Endometrium (tissue), 2 donors: ENCODE measurements around the gene RBM6.

Experiments
- FAIRE-seq: peaks from 2 replicates; lab custom pipeline; 2012; peaks lifted over from hg19 to GRCh38; lab: Jason Lieb, UNC
- donor health status: control.
- donor health status: control.

Gene RBM6

GRCh38 chr3:50095352-50095998 lies 155.5 kb downstream of the RBM6 start:
- no peak for FAIRE-seq

GRCh38 chr3:50100386-50100785 lies 160.4 kb downstream of the RBM6 start:
- no peak for FAIRE-seq

GRCh38 chr3:50100956-50101845 lies 161.3 kb downstream of the RBM6 start:
- no peak for FAIRE-seq

GRCh38 chr3:50102558-50102957 lies 162.6 kb downstream of the RBM6 start:
- FAIRE-seq: no peak

GRCh38 chr3:50111757-50112156 lies 171.8 kb downstream of the RBM6 start:
- no peak for FAIRE-seq

- FAIRE-seq: no peak
These were observed 172.5 kb downstream of the RBM6 start for GRCh38 chr3:50112462-50112861.

GRCh38 chr3:50117120-50117519 lies 177.2 kb downstream of the RBM6 start:
- no peak for FAIRE-seq

GRCh38 chr3:50118237-50118636 lies 178.3 kb downstream of the RBM6 start:
- FAIRE-seq: no peak

GRCh38 chr3:50119786-50120185 lies 179.8 kb downstream of the RBM6 start:
- no peak for FAIRE-seq

GRCh38 chr3:50120364-50121071 lies 180.6 kb downstream of the RBM6 start:
- no peak for FAIRE-seq

- FAIRE-seq: no peak
These were observed 181.4 kb downstream of the RBM6 start for GRCh38 chr3:50121072-50122032.

GRCh38 chr3:50122071-50122470 lies 182.1 kb downstream of the RBM6 start:
- FAIRE-seq: no peak

GRCh38 chr3:50122661-50123391 lies 182.9 kb downstream of the RBM6 start:
- FAIRE-seq: no peak

- no peak for FAIRE-seq
These were observed 183.6 kb downstream of the RBM6 start for GRCh38 chr3:50123394-50124051.

- FAIRE-seq: no peak
These were observed 184.3 kb downstream of the RBM6 start for GRCh38 chr3:50124052-50124799.

GRCh38 chr3:50124800-50125178 lies 184.8 kb downstream of the RBM6 start:
- no peak for FAIRE-seq

GRCh38 chr3:50125541-50126286 lies 185.8 kb downstream of the RBM6 start:
- FAIRE-seq: no peak

- FAIRE-seq: no peak
These were observed 186.6 kb downstream of the RBM6 start for GRCh38 chr3:50126287-50127211.
